Nephron (organoid): ENCODE data around the gene CPOX.

Experiments
- H3K27ac Mint-ChIP-seq, 3 experiments: 2 replicates each; pipeline ENCODE4 v1.8.0; 2020; ENCODE audit warnings: mixed read lengths in 3 of 3, mild to moderate bottlenecking in 2 of 3, moderate library complexity in 1 of 3
- H3K27me3 Mint-ChIP-seq: 2 replicates; pipeline ENCODE4 v1.8.0; 2021; ENCODE audit warnings: low read depth, mild to moderate bottlenecking, moderate library complexity, mixed read lengths
- H3K36me3 Mint-ChIP-seq: 2 replicates; pipeline ENCODE4 v1.8.0; 2020; ENCODE audit warnings: low read depth, mixed read lengths
- H3K4me1 Mint-ChIP-seq: 2 replicates; pipeline ENCODE4 v1.8.0; 2020; ENCODE audit warnings: mixed read lengths
- H3K4me3 Mint-ChIP-seq, 3 experiments: 2 replicates each; pipeline ENCODE4 v1.8.0; 2020; ENCODE audit warnings: mild to moderate bottlenecking in 3 of 3, mixed read lengths in 3 of 3, moderate library complexity in 2 of 3
- H3K9me3 Mint-ChIP-seq: 2 replicates; pipeline ENCODE4 v1.8.0; 2020; ENCODE audit warnings: mixed read lengths
- TF ChIP-seq, protein P1 (sequence below), 3 experiments: fragments of 200-600 bp; sonication (generic); IDR thresholded peaks; one replicate each; pipeline ENCODE4 v1.5.0; 2021; ENCODE audit warnings: antibody characterized with exemption in 3 of 3; ENCODE audit not compliant: unreplicated experiment in 3 of 3

CPOX gene

DNA sequence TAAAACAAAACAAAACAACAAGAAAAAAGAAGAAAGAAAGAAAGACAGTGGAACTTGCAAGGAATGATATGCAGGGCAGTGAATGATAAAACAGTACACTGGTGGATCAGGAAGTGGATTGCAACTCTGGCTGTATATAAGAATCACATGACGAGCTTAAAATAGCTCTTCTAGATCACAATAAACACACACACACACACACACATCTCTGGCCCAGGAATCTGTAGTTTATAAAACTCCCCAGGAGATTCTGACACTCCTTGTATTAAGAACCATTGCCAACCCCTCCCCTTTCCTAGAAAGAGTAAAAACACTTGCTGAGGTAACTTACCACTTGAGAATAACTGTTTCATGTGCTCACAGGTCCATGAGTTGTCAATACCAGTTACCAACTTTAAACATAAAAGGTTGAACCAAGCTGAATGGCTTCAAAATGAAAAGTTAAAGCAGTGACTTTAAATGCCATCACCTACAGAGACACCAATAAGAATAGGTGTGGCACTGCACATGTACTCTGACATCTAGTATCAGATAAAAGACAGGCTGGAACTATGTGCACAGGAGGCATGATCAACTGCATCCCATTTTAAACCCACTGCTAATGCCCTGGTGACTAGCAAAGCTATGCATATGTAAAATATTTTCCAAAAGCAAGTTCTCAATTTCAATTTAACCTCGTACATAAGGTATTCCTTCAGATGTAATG lies 3.9 kb downstream of the CPOX start:
- Mint-ChIP-seq H3K4me1 (peaks cover 6% of the 10 kb centered on the region), H3K27me3 (no peaks in the 10 kb centered on the region), H3K9me3 (no peaks in the 10 kb centered on the region), H3K4me3 (no peak overlapping the region), H3K36me3 (peaks cover 41% of the 10 kb centered on the region), H3K27ac (no peak overlapping the region)
- TF ChIP-seq, protein P1, sequence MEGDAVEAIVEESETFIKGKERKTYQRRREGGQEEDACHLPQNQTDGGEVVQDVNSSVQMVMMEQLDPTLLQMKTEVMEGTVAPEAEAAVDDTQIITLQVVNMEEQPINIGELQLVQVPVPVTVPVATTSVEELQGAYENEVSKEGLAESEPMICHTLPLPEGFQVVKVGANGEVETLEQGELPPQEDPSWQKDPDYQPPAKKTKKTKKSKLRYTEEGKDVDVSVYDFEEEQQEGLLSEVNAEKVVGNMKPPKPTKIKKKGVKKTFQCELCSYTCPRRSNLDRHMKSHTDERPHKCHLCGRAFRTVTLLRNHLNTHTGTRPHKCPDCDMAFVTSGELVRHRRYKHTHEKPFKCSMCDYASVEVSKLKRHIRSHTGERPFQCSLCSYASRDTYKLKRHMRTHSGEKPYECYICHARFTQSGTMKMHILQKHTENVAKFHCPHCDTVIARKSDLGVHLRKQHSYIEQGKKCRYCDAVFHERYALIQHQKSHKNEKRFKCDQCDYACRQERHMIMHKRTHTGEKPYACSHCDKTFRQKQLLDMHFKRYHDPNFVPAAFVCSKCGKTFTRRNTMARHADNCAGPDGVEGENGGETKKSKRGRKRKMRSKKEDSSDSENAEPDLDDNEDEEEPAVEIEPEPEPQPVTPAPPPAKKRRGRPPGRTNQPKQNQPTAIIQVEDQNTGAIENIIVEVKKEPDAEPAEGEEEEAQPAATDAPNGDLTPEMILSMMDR (IDR thresholded peaks at IDR 0.05; ENCODE audit: unreplicated experiment in 3 of 3) = no peak

DNA sequence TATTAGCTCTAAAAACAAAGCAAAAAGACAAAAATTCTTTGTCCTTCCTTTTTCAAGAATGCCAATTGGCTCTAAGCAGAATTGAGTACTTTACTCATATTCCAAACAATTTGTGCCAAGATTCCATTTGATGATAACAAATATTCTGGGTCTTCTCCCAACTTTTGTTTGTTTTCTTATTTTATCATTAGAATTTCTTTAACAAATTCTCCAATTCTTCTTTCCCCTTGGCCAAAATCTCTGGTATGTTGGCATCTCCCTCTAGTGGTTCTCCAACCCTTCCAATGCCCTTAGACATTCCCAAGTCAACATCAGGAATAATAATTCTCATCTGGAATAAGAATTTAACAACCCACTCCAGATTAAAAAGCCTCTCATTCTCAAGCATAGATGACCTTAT lies 5.3 kb downstream of the CPOX start:
- Mint-ChIP-seq H3K36me3 (peaks cover 51% of the 10 kb centered on the region), H3K27me3 (no peaks in the 10 kb centered on the region), H3K4me1 (peaks cover 6% of the 10 kb centered on the region), H3K27ac (no peak overlapping the region), H3K4me3 (no peak overlapping the region), H3K9me3 (no peaks in the 10 kb centered on the region)
- TF ChIP-seq, protein P1 (IDR thresholded peaks at IDR 0.05; ENCODE audit: unreplicated experiment in 3 of 3) = no peak

DNA sequence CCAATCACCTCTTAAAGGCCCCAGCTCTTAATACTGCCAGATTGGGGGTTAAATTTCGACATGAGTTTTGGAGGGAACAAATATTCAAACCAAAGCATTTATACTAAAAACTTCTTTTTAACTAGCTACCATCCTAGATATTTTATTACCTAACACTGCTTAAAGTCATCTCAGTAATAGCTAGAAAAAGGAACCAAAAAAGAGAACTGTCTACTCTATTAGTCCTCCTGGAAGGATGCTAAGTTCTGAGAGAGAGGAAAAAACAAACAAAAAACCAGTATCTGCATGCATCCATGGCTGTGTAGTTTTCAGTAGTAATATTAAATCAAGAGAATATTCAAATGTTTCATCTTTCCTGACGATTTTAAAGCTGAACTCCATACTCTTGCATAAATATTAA lies 5.8 kb downstream of the CPOX start:
- Mint-ChIP-seq H3K4me1 (peaks cover 6% of the 10 kb centered on the region), H3K4me3 (no peak overlapping the region)

DNA sequence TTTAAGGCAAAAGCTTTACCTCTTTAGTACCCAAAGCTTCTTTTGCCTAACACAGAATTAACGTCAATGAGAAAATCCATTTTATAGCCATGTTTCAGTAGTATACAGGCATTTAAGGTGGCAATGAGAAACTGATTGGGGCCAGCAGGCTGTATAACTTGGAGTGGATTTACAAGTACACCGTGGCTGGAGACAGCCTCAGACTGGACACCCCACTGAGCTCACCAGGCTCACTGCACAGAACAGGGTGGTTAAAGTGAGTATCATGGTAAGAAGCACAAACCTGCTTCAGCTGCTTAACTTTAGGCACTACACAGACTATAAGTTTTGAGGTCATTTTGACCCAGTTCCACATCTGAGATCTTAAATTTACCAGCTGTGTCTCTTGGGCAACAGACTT lies 8.9 kb downstream of the CPOX start:
- TF ChIP-seq, protein P1 (IDR thresholded peaks at IDR 0.05; ENCODE audit: unreplicated experiment in 3 of 3) = no peak
- Mint-ChIP-seq H3K36me3 (peaks cover 64% of the 10 kb centered on the region), H3K4me3 (no peak overlapping the region), H3K27me3 (no peaks in the 10 kb centered on the region), H3K27ac (no peak overlapping the region), H3K9me3 (no peaks in the 10 kb centered on the region), H3K4me1 (no peaks in the 10 kb centered on the region)

More for the DNA sequence above, 5.8 kb downstream of the CPOX start:
- Mint-ChIP-seq H3K9me3 (no peaks in the 10 kb centered on the region), H3K27me3 (no peaks in the 10 kb centered on the region), H3K27ac (no peak overlapping the region), H3K36me3 (peaks cover 54% of the 10 kb centered on the region)
- TF ChIP-seq, protein P1 (IDR thresholded peaks at IDR 0.05; ENCODE audit: unreplicated experiment in 3 of 3) = no peak

DNA sequence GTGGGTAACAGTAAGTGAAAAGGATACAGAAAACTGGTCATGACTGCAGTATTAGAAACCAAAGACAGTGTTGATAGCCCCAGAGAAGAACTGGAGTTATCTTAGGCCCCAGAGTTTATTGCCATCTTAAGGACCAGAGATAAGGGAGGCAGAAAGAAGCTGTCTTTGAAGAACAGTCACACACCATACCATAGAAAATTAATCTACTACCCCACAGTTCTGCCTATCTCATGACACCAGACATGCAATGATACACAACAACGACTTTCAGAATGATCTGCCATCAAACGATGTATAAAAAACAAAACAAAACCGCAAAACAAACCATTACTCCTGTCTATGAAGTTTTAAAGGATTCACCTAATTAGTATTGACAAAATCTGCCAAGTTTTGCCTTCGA lies 9.6 kb downstream of the CPOX start:
- Mint-ChIP-seq H3K9me3 (no peaks in the 10 kb centered on the region), H3K27me3 (no peaks in the 10 kb centered on the region), H3K4me1 (no peaks in the 10 kb centered on the region), H3K27ac (no peak overlapping the region), H3K4me3 (no peak overlapping the region), H3K36me3 (peaks cover 58% of the 10 kb centered on the region)
- TF ChIP-seq, protein P1 (IDR thresholded peaks at IDR 0.05; ENCODE audit: unreplicated experiment in 3 of 3) = no peak

DNA sequence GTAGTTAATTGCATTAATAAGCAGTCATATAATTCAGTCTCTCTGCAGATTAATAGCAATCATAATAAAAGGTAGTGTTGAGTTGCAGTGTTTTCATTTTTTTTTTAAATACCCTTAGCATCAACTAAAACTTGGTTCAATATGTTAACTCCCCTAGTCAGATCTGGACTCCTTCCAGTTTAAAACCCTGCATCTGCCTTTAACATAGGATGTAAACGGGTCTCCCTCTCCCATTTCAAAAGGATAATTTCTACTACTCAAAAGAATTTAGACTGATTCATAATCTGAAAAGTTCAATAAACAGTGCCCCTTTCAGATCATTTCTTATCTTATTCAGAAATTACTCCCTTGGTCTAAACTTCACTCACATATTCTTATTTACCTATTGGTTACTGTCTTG lies 11.4 kb downstream of the CPOX start:
- no peak overlapping the region for H3K27ac Mint-ChIP-seq
- TF ChIP-seq, protein P1 (IDR thresholded peaks at IDR 0.05; ENCODE audit: unreplicated experiment in 3 of 3) = no peak
- H3K4me3 Mint-ChIP-seq = no peak overlapping the region
- H3K27me3 Mint-ChIP-seq = no peaks in the 10 kb centered on the region
- H3K36me3 Mint-ChIP-seq = peaks cover 56% of the 10 kb centered on the region
- no peaks in the 10 kb centered on the region for H3K9me3 Mint-ChIP-seq
- no peaks in the 10 kb centered on the region for H3K4me1 Mint-ChIP-seq
